ENCODE measurements around the gene NAV2. TPM values are rescaled to one million over a fixed set of nuclear protein-coding genes. Genes with fewer than 3 reads are reported as not detected.

The NAV2 gene
- total RNA-seq, 1 experiment from 2014 or later = 46.3 TPM

DNA sequence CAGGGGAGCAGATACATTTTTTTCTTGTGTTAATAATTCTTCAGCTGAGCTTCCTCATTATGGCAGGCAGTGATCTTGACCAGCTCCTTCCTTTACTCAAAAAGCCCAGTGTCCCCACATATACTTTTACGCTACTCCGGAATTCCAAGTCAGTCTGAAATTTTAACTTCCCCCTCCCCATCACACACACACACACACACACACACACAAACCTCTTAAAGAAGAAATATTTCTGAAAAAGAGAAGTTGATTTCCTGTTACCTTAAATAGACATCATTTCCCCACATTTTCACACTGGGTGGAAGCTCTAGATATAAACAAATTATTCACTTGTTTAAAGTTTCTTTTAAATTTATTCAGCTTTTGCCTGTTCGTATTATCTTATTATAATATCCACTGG is 333.8 kb downstream of the NAV2 start:
- no peak overlapping the region for H3K18ac ChIP-seq (ENCODE audit: insufficient read length, low read depth, low read length)
- H2AFZ ChIP-seq (ENCODE audit: low read length) = no peak overlapping the region
- H2BK12ac ChIP-seq (ENCODE audit: insufficient read length, low read depth, low read length) = no peak overlapping the region
- peaks cover 37 to 58% (median 56%) of the 10 kb centered on the region in 3 experiments for H3K36me3 Mint-ChIP-seq (ENCODE audit: insufficient read depth in 1 of 3, low read depth in 3 of 3)
- H3K27ac Mint-ChIP-seq = no peak overlapping the region; a peak in 1 of 7 replicates
- no peaks in the 10 kb centered on the region for H3K27me3 Mint-ChIP-seq (ENCODE audit: low read depth)
- no peak overlapping the region for H3K23ac ChIP-seq (ENCODE audit: insufficient read length, low read depth, low read length)
- H4K91ac ChIP-seq (ENCODE audit: insufficient read length, low read depth, low read length) = no peak overlapping the region
- H3K27ac ChIP-seq (ENCODE audit: insufficient read length, low read depth, low read length) = no peak overlapping the region
- no peaks in the 10 kb centered on the region for H3K27me3 ChIP-seq (ENCODE audit: insufficient read depth, low read length)
- no peak overlapping the region for H3K14ac ChIP-seq (ENCODE audit: insufficient read depth, low read length)
- no CpG with 5 or more reads among the region's 3 CpGs for WGBS (ENCODE audit: extremely low coverage, insufficient read length, low lambda C conversion rate)
- H2BK20ac ChIP-seq (ENCODE audit: low read depth, low read length, poor library complexity, severe bottlenecking) = no peak overlapping the region
- no peak overlapping the region for H2BK5ac ChIP-seq (ENCODE audit: insufficient read length, low read length)
- peaks cover 16% of the 10 kb centered on the region; the same call in 1 of the 2 replicates for H3K4me1 ChIP-seq (ENCODE audit: insufficient read depth, low read length)
- no peaks in the 10 kb centered on the region for H3K23me2 ChIP-seq (ENCODE audit: insufficient read length, low read depth, low read length, poor library complexity, severe bottlenecking)
- H3K9me3 Mint-ChIP-seq = no peaks in the 10 kb centered on the region
- no peak overlapping the region for H4K5ac ChIP-seq (ENCODE audit: insufficient read length, low read depth, low read length)
- peaks cover 50% of the 10 kb centered on the region in 2 experiments for H3K4me1 Mint-ChIP-seq
- no peaks in the 10 kb centered on the region for H3K79me1 ChIP-seq (ENCODE audit: insufficient read depth, low read depth, low read length, poor library complexity, severe bottlenecking)
- no peak overlapping the region for H2BK15ac ChIP-seq (ENCODE audit: low read depth, low read length)
- no peak overlapping the region for H3T11ph ChIP-seq (ENCODE audit: low read length)
- no peak overlapping the region for H3K9ac ChIP-seq (ENCODE audit: extremely low read depth, insufficient read length, low read length)
- no peak overlapping the region for H3K4ac ChIP-seq (ENCODE audit: low read depth, low read length)
- H2BK120ac ChIP-seq (ENCODE audit: low read depth, low read length, poor library complexity, severe bottlenecking) = no peak overlapping the region
- H2AK5ac ChIP-seq (ENCODE audit: insufficient read length, low read length) = no peak overlapping the region
- H3K9me3 ChIP-seq (ENCODE audit: control insufficient read depth, low read depth, low read length) = no peaks in the 10 kb centered on the region
- H3K56ac ChIP-seq (ENCODE audit: insufficient read length, low read depth, low read length) = no peak overlapping the region
- TF ChIP-seq, protein P1, sequence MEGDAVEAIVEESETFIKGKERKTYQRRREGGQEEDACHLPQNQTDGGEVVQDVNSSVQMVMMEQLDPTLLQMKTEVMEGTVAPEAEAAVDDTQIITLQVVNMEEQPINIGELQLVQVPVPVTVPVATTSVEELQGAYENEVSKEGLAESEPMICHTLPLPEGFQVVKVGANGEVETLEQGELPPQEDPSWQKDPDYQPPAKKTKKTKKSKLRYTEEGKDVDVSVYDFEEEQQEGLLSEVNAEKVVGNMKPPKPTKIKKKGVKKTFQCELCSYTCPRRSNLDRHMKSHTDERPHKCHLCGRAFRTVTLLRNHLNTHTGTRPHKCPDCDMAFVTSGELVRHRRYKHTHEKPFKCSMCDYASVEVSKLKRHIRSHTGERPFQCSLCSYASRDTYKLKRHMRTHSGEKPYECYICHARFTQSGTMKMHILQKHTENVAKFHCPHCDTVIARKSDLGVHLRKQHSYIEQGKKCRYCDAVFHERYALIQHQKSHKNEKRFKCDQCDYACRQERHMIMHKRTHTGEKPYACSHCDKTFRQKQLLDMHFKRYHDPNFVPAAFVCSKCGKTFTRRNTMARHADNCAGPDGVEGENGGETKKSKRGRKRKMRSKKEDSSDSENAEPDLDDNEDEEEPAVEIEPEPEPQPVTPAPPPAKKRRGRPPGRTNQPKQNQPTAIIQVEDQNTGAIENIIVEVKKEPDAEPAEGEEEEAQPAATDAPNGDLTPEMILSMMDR (conservative IDR thresholded peaks at IDR 0.05) = no peak
- H4K20me1 ChIP-seq (ENCODE audit: control insufficient read depth, insufficient read depth, insufficient read length) = no peaks in the 10 kb centered on the region
- H4K8ac ChIP-seq (replicated peaks; ENCODE audit: insufficient read length, low read depth, low read length) = no peak overlapping the region
- H3K4me2 ChIP-seq (ENCODE audit: insufficient read depth, insufficient read length, low read length) = no peak overlapping the region
- DNase-seq = no peak
- no peaks in the 10 kb centered on the region for H3K79me2 ChIP-seq (ENCODE audit: insufficient read depth, low read length)
- no peak overlapping the region for H3K4me3 Mint-ChIP-seq
